ENCODE measurements around the gene AQP10.
"Not testable (repeated sequence)": the region's sequence is repeated elsewhere in the genome, so short reads cannot be mapped to it uniquely, and the experiment has no call there.

AQP10 gene

DNA sequence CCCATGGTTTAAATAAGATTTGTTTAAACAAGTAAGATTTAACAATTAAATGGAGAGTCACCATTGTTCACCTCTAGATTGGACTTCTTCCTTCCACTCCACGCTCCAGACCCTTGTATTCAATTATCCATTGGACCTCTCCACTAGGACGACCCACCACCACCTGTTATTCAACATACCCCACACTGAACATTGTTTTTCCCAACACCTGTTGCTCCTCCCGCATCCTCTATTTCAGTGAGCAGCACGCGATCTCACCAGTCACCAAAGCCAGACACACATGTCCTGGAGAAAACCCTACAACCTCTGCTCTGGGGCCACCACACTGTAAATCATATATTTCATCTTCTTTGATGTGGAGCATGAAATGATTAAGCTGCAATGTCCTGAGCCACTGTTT is 33.1 kb downstream of the AQP10 start:
- TF ChIP-seq, protein P1, sequence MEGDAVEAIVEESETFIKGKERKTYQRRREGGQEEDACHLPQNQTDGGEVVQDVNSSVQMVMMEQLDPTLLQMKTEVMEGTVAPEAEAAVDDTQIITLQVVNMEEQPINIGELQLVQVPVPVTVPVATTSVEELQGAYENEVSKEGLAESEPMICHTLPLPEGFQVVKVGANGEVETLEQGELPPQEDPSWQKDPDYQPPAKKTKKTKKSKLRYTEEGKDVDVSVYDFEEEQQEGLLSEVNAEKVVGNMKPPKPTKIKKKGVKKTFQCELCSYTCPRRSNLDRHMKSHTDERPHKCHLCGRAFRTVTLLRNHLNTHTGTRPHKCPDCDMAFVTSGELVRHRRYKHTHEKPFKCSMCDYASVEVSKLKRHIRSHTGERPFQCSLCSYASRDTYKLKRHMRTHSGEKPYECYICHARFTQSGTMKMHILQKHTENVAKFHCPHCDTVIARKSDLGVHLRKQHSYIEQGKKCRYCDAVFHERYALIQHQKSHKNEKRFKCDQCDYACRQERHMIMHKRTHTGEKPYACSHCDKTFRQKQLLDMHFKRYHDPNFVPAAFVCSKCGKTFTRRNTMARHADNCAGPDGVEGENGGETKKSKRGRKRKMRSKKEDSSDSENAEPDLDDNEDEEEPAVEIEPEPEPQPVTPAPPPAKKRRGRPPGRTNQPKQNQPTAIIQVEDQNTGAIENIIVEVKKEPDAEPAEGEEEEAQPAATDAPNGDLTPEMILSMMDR (IDR thresholded peaks at IDR 0.05; ENCODE audit: control insufficient read depth, insufficient read depth, low read depth, low read length, missing control alignments) = no peak
- no peak for DNase-seq (ENCODE audit: low read depth)
- H3K4me3 ChIP-seq (ENCODE audit: control insufficient read depth, low read depth, low read length) = no peak overlapping the region

DNA sequence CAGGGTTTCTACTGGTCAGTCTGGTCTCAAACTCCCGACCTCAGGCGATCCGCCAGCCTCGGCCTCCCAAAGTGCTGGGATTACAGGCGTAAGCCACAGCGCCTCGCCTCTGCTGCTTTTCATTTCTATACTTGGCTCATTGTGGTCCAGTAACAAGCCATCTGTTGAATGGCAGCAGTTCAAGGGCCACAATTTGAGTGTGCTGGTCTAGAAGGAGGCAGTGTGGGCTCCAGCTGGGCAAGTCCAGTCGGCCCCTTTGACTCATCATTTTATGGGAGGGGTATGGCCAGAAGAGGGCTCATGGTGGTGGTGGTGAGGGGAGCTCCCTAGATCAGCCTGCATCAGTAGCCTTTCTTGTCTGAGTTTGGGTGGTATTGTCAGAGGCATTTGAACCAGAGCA is 37.6 kb downstream of the AQP10 start:
- DNase-seq (ENCODE audit: low read depth) = no peak
- H3K4me3 ChIP-seq (ENCODE audit: control insufficient read depth, low read depth, low read length) = no peak overlapping the region
- TF ChIP-seq, protein P1 (IDR thresholded peaks at IDR 0.05; ENCODE audit: control insufficient read depth, insufficient read depth, low read depth, low read length, missing control alignments) = no peak

DNA sequence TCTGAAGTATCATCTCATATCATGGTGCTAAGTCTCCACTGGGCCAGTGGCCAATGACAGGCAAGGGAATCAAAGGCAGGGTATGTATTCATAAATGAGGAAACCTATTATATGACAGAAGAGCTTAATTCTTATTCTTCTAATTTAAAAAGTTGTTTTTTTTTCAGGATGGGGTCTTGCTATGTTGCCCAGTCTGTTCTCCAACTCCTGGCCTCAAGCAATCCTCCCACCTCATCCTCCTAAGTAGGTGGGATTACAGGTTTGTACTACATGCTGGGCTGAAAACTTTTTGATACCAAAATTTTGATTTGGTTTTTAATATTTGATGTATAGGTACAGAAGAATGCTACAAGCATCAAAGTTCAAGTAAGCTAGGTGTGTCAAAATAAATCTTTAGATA is 39.4 kb downstream of the AQP10 start:
- no peak for DNase-seq (ENCODE audit: low read depth)
- H3K4me3 ChIP-seq (ENCODE audit: control insufficient read depth, low read depth, low read length) = no peak overlapping the region
- TF ChIP-seq, protein P1 (IDR thresholded peaks at IDR 0.05; ENCODE audit: control insufficient read depth, insufficient read depth, low read depth, low read length, missing control alignments) = no peak

DNA sequence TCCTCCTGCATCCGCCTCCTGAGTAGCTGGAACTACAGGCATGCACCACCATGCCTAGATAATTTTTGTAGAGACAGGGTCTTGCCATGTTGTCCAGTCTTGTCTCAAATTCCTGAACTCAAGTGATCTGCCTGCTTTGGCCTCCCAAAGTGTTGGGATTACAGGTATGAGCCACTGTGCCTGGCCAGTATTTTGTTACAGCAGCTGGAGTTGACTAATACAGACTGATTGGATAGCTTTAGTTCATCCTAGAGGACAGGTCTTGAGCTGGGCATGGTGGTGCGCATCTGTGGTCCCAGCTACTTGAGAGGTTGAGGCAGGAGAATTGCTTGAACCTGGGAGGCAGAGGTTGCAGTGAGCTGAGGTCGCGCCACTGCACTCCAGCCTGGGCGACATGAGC is 40.0 kb downstream of the AQP10 start:
- not testable (repeated sequence) for H3K4me3 ChIP-seq (ENCODE audit: control insufficient read depth, low read depth, low read length); DNase-seq (ENCODE audit: low read depth)

DNA sequence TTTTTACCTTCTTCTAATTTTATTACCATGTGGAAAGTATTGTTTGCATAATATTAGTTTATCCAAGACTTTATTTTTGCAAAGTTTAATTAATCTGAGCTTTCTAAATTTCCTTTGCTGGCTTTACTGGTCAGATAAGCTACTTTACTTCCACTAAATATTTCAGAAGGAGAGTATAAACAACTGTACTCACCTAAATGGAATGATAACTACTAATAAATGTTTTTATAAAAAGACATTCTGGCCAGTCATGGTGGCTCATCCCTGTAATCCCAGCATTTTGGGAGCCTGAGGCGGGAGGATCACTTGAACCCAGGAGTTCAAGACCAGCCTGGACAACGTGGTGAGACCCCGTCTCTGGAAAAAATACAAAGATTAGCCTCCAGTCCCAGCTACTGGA is 40.5 kb downstream of the AQP10 start:
- H3K4me3 ChIP-seq (ENCODE audit: control insufficient read depth, low read depth, low read length) = no peak overlapping the region
- TF ChIP-seq, protein P1 (IDR thresholded peaks at IDR 0.05; ENCODE audit: control insufficient read depth, insufficient read depth, low read depth, low read length, missing control alignments) = no peak
- no peak for DNase-seq (ENCODE audit: low read depth)

DNA sequence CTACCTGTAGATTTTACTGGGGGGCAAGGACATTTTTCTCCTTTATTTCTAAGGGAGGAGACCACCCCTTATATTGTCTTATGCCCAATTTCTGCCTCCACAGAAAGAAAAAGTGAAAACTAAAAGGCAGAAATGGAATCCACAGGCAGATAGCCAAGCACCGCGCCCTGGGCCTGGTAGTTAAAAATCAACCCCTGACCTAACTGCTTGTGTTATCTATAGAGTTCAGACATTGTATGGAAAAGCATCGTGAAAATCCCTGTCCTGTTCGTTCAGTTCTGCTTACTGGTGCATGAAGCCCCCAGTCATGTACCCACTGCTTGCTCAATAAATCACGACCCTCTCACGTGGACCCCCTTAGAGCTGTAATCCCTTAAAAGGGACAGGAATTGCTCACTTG is 50.5 kb downstream of the AQP10 start:
- TF ChIP-seq, protein P1 (IDR thresholded peaks at IDR 0.05; ENCODE audit: control insufficient read depth, insufficient read depth, low read depth, low read length, missing control alignments) = no peak
- H3K4me3 ChIP-seq (ENCODE audit: control insufficient read depth, low read depth, low read length) = no peak overlapping the region
- DNase-seq (ENCODE audit: low read depth) = no peak

DNA sequence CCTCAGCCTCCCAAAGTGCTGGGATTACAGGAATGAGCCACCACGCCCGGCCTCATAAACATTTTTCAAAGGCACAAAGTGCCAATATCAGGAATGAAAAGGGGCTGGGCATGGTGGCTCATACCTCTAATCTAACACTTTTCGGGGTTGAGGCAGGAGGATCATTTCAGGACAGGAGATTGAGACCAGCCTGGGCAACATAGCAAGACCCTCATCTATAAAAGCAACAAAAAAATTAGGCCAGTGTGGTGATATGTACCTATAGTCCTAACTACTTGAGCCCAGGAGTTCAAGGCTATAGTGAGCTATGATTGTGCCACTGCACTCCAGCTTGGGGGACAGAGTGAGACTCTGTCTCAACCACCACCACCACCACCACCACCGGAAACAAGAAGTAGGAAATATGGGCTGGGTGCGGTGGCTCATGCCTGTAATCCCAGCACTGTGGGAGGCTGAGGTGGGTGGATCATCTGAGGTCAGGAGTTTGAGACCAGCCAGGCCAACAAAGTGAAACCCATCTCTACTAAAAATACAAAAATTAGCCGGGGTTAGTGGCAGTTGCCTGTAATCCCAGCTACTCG is 53.0 kb downstream of the AQP10 start:
- not testable (repeated sequence) for DNase-seq (ENCODE audit: low read depth); H3K4me3 ChIP-seq (ENCODE audit: control insufficient read depth, low read depth, low read length)
